ENCODE measurements around the gene HSD17B7.
"Not testable (repeated sequence)": the region's sequence is repeated elsewhere in the genome, so short reads cannot be mapped to it uniquely, and the experiment has no call there.

The HSD17B7 gene

DNA sequence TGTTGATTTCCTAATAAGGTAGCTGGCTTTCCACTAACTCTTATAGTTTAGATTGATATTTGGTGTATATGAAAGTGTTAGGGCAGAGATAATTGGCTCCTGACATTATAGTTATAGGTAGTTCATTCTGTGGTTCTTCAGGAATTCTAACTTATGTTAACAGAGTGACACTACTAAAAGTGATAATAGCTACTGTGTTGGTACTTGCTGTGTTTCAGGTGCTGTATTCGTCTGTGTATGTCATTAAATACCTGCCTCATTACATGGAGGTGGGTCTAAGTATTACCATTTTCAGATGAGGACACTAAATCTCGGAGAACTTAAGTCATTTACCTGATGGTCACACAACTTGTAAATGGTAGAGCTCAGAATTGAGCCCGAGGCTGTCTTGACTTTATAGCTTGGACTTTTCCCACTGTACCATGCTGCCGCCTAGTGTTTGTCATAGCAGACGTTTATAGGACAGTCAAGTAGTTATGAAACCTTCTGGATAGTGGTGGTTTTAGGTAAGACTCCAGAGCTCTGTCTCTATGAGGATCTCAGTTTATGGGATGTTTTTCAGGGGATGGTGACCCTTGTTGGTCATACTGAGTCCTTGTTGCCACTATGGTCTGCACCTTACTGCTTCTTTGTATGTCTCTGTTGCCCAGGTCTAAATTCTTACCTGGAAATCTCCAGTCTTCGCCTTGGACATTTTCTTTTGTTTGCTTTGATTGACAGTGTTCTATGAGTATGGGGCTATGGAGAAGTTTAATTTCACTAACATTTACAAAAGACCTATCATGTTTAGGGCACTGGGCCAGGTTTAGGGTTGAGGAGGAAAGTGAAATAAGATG, 9.7 kb downstream of the HSD17B7 start:
- in situ Hi-C loops (cut with MboI; ENCODE audit: low pct_unique_long_range_greater_than_20kb, low sequenced_read_pairs): not testable (repeated sequence)

DNA sequence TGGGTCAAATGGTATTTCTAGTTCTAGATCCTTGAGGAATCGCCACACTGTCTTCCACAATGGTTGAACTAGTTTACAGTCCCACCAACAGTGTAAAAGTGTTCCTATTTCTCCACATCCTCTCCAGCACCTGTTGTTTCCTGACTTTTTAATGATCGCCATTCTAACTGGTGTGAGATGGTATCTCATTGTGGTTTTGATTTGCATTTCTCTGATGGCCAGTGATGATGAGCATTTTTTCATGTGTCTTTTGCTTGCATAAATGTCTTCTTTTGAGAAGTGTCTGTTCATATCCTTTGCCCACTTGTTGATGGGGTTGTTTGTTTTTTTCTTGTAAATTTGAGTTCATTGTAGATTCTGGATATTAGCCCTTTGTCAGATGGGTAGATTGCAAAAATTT, 17.0 kb downstream of the HSD17B7 start:
- DNase-seq; in situ Hi-C loops (cut with MboI; ENCODE audit: low pct_unique_long_range_greater_than_20kb, low sequenced_read_pairs): not testable (repeated sequence)

More for the DNA sequence above, 9.7 kb downstream of the HSD17B7 start:
- peak; percentile 9 for DNase-seq

DNA sequence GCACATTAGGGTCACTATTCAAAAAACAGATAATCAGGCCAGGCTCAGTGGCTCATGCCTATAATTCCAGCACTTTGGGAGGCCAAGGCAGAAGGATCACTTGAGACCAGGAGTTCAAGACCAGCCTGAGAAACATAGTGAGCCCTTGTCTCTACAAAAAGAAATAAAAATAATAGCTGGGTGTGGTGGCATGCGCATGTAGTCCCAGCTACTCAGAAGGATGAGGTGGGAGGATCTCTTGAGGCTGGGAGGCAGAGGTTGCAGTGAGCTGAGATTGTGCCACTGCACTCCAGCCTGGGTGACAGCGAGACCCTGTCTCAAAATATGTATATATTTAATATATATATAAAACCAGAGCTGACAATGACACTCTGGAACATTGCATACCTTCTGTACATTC, 21.9 kb downstream of the HSD17B7 start:
- in situ Hi-C loops (cut with MboI; ENCODE audit: low pct_unique_long_range_greater_than_20kb, low sequenced_read_pairs); DNase-seq: not testable (repeated sequence)

DNA sequence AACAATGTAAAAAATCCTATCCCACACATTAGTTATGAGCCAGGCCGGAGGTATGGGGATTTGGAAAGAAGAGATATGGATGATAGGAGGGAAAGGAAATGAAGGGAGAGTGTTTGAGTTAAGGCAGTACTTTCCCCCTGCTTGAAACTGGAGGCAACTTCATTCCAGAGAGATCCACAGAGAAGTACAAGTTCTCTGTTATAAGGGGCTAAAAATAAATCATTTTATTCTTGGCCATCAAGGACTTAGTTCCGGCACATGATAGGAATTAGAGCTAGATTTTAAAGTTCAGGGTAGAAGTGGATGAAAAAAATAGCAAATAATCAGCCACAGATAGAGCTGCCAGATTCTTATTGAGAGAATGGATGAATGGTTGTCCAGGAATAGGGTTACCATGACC, 27.6 kb downstream of the HSD17B7 start:
- in situ Hi-C loops (cut with MboI; ENCODE audit: low pct_unique_long_range_greater_than_20kb, low sequenced_read_pairs); DNase-seq: not testable (repeated sequence)

DNA sequence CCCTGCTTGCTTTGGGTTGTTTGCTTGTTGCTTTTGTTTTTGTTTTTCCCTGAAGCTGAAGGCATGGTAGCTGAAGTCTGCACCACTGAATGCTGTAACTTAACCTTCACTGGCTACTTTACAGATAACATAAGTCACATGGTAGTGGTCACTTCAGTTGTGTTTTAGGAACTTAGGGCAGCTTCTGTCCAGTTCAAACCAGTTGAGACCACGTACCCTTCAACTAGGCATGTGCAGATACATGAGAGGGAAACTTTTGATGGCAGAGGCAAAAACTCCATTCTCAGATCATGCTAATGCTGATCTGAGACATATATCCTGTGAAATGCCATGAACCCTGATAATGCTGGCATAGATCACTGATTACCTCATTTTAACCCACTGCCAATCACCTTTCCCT, 28.2 kb downstream of the HSD17B7 start:
- in situ Hi-C loops (cut with MboI; ENCODE audit: low pct_unique_long_range_greater_than_20kb, low sequenced_read_pairs); DNase-seq: not testable (repeated sequence)

DNA sequence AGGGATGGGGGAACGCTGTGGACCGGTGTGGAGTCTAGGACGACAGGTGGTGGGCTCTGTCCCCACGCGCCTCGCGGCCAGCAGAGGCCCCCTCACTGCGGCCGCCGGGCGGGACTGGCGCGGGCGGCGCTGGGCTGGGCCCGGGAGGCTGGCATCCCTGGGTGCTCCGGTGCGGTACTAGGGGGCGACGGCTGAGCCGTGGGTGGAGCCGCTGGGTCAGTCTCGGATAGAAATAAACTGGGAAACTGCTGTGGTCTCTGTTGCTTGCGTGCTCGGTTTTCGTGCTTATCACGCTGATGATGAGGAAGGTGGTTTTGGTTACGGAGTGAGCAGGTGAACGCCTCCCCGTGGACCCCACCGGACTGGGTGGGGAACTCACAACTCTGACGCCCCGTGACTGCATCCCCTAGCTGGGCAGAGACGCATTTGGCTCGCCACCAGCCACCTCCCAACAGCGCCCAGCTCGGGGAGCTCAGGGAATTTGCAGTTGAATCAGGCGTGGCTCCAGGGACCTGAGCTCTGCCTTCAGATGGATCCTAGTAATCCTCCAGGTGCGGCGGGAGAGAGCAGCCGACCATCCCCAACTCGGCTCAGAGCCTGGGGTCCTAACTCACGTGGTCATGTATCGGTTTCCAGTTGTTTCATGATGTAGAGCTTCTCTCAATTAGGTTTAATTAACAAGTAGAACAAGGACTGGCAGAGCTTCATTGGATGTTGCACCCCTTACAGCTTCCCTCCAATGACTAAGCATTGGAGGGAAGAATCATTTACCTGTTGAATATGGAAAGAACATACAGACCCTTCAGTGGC, 32.1 kb downstream of the HSD17B7 start:
- in situ Hi-C loops (cut with MboI; ENCODE audit: low pct_unique_long_range_greater_than_20kb, low sequenced_read_pairs): no loop called here
- DNase-seq: no peak

DNA sequence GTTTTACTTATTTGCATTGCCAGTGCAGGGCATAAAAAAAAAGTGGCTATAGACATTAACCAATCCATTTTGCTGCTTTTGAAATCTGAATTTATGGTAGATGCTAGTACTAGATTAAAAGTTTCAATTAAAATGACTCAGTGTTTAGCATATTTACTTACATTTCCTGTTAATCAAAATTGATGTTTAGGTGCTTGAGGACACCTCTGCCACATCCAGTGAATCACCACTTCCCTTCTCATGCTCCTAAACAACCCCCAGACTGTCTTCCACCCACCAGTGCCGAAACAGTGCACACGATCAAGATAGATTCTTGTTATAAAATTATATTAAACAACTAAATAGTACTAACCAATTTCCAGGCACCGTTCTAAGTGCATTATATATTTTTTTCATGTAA, 32.7 kb downstream of the HSD17B7 start:
- no peak for DNase-seq
- in situ Hi-C loops (cut with MboI; ENCODE audit: low pct_unique_long_range_greater_than_20kb, low sequenced_read_pairs): no loop called here

DNA sequence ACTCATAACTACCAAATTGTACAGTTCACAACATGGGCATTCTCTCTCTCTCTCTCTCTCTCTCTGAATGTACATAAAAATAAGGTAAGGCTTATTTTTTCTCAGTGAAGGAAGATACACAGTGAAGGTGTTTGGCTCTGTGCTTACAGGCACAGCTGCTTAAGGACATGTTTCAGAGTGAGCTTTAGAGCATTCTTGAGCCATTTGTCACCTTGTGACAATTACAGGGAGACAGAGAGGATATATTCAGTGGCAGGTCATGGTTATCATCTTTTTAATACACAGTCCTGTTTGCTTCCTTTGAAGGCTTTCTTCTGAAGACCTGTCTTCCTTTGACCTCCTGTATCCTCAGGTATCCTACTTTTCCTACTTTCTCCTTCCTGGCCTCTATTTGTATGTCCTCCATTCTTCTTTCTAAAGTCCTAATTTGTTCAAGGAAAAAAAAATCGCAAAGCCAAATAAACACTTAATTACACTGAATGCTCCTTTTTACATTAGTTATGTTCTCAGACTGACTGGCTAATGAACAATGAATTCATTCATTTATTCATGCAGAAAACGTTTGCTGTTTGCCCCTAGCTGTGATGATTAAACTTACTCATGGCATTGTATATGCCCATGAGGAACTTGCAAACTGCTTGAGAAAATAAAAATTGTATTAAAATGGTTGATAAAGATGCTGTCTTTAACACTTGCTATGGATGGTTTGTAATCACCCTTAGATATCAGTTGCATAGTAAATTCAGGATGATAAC, 33.4 kb downstream of the HSD17B7 start:
- in situ Hi-C loops (cut with MboI; ENCODE audit: low pct_unique_long_range_greater_than_20kb, low sequenced_read_pairs): no loop called here
- no peak for DNase-seq

DNA sequence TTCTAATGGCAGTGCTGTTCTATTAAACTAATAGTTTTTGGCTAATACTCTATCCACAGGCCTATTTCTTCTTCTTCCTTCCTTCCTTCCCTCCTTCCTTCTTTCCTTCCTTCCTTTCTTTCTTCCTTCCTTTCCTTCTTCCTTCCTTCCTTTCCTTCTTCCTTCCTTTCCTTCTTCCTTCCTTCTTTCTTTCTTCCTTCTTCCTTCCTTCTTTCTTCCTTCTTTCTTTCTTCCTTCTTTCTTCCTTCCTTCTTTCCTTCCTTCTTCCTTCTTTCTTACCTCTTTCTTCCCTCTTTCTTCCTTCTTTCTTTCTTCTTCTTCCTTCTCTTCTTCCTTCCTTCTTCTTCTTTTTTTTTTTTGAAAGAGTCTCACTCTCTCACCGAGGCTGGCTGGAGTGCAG, 38.8 kb downstream of the HSD17B7 start:
- in situ Hi-C loops (cut with MboI; ENCODE audit: low pct_unique_long_range_greater_than_20kb, low sequenced_read_pairs): no loop called here
- DNase-seq: no peak

DNA sequence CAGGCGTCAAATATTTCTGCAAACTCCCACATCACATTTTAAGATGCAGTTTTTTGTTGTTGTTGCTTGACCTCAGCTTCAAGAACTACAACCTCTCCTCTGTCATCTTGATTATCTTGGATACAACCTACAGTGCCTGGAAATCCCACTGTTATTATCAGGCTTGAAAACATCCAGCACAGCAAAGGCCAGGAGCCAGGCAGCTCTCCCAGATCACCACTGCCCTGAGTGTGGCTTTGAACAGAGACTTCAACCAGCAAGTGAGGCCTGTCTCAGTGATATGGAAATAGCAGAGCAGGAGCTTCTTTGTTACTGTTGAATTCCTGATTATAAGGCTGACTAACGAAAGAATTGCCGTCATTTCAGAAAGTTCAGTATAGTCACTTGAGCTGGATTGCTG, 42.0 kb downstream of the HSD17B7 start:
- no peak for DNase-seq
- in situ Hi-C loops (cut with MboI; ENCODE audit: low pct_unique_long_range_greater_than_20kb, low sequenced_read_pairs): no loop called here

DNA sequence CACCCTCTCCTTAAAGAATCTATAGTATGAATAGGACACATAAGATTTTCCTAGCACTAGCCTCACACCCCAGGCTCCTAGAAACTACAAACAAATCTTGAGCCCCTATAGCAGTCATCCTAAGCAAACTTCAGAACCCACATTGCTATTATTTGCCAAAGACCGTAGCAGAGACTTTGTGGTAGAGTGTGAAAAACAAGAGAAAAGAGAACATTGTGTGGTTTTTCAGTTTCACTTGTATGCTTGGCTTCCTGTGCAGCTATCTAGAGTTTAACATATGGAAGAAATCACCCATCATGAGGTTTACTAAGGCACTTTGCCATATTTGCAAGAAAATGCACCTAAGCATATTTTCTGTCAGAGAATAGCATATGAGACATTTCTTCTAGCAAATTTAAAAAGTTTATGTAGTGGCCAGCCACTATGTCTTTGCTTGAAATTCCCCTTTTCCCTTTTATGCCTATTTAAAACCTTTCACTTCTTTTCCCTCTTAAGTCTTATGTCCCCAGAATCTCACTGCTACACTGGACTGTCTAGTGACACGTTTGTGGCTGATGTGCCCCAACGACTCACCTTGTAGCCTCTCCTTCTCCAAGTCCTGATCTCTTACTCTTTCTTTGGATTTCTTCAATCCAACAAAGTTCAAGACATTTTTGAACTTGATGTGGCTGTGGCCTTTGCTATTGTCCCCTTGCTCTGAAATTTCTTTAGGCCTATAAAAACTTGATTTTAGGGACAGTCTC, 44.8 kb downstream of the HSD17B7 start:
- in situ Hi-C loops (cut with MboI; ENCODE audit: low pct_unique_long_range_greater_than_20kb, low sequenced_read_pairs): no loop called here
- DNase-seq: no peak

DNA sequence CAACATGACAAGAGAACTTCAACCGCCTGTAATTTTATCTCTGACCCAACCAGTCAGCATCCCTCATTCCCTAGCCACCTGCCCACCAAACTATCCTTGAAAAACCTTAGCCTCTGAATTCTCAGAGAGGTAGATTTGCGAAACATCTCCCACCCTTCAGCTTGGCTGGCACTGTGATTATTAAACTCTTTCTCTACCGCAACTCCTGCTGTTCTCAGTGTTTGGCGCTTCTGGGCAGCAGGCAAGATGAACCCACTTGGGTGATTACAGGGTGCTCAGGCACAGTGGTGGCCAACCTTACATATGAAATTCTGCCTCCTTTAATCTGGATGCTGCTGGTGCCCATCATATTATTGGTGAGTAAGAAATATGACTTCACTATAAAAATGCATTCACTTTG, 48.4 kb downstream of the HSD17B7 start:
- no peak for DNase-seq
- in situ Hi-C loops (cut with MboI; ENCODE audit: low pct_unique_long_range_greater_than_20kb, low sequenced_read_pairs): no loop called here

DNA sequence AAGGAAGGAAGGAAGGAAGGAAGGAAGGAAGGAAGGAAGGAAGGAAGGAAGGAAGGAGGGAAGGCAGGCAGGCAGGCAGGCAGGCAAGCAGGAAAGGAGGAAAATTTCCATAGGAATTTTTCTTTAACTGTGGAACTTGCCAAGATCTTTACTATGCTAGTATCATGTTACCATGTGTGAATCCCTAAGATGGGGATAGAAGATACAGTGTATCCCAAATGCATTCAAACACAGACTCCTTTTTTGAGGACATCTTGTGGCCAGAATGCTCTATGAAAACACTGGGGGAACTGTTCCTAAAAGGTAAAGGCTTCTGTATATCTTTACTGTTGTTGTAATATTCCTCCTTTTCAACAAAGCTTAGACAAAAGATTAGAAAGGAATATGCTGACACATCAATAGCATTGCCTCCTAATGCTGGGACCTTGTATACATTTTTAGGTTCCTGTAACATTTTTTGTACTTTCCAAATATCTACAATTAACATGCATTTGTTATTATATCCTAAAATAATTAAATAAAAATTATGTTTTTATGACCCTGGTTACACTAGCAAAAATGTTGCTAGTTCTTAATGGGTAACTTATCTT, 49.8 kb downstream of the HSD17B7 start:
- in situ Hi-C loops (cut with MboI; ENCODE audit: low pct_unique_long_range_greater_than_20kb, low sequenced_read_pairs): no loop called here

DNA sequence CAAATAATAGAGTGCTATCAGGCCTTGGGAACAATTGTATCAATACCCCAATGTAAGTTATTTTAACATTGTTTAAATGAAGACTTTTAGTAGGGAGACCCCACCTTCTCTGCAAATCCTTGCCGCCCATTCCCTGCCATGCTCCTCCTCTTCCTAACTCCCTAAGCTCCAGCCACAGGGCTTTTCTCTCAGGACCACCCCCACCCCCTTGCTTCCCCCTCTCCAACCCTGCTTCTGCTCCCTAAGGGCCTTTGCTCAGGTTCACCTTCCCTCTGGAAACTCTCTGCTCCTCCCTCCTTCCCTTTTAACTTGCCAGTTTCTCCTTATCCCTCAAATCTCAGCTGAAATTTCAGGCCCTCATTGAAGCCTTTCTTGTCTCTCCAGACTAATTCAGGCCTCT, 53.7 kb downstream of the HSD17B7 start:
- DNase-seq: no peak
- in situ Hi-C loops (cut with MboI; ENCODE audit: low pct_unique_long_range_greater_than_20kb, low sequenced_read_pairs): no loop called here

More for the DNA sequence above, 49.8 kb downstream of the HSD17B7 start:
- DNase-seq: no peak

DNA sequence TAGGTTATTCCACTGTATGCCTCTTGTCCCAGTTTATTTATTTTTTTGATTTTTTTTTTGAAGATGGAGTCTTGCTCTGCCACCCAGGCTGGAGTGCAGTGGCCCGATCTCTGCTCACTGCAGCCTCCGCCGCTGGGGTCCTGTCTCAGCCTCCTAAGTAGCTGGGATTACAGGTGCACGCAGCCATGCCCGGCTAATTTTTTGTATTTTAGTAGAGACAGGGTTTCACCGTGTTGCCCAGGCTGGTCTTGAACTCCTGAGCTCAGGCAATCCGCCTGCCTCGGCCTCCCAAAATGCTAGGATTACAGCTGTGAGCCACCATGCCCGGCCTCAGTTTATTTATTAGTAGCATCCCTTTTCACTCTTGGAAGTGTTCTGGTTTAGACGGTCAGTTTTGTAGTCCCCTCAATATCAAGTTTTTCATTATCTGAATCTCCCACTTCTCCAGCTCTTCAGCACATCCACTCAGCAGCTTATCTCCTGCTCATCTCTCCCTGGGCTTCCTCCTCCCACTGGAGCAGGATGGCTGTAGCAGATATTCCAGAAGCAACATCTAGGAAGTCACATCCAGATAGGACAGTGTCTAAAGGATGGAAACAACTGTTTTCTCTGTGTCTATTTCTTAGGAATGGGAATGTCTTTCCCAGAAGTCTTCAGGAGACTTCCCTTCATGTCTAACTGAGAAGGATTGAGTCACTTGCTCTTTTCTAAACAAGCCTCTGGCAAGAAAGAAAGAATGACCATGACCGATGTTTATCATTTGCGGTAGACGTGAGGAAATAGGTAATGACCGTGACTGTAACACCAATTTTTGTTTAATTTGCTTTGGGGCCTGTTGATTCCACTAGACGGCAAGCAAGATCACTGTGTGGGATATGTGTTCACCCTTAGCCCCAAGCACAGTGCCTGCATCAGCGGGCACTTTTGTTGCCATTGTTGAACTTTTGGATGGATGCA, 56.0 kb downstream of the HSD17B7 start:
- DNase-seq: no peak
- in situ Hi-C loops (cut with MboI; ENCODE audit: low pct_unique_long_range_greater_than_20kb, low sequenced_read_pairs): no loop called here

DNA sequence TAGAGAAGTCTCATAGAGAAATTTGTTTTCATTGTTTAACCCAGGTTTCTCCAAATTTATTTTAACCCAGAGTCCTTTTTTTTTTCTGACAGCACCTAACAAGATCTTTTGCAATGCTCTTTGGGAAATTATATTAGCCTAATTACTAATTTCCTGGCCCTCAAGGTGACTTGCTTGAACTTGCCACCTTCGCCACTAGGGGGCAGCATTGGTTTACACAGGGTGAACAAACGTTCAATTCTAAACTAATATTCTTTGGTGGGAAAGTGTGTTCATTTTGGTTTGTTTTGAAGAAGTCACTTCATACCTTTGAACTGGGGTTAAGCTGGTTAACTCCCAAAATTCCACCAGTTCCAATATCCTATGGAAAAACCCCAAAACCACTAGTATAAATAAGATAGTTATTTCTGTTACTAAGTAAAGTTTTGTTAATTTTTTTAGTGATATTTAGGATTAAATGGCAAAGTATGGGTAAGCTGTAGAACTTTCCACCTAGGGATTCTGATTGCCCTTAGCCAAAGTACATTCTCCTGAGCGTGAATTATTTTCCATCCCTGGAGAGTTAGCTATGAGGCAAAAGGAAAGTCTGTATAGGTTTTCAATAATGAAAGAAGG, 57.4 kb downstream of the HSD17B7 start:
- DNase-seq: peak; percentile 35

DNA sequence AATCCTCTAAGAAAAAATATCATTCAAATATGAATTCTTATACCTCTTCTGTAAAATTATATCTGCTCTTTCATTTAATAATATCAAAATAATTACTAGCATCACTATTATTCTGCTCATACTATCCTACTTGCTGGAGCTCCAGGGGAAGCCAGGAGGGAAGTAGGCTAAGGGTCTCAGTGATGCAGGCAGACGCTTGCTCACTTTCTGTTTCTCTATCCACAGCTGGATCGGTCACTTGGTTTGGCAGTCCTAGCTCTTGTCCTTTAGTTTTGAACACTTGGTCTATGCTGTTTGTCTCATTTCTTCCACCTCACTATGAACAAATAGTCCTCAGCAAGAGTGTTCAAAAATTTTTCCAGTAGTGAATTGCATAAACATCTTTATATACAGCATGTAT, 59.2 kb downstream of the HSD17B7 start:
- in situ Hi-C loops (cut with MboI; ENCODE audit: low pct_unique_long_range_greater_than_20kb, low sequenced_read_pairs): loop anchor here (25.0 kb wide), 2 partner anchors 338 to 463 kb away; partner anchors contain the start of gene NUF2
- DNase-seq: no peak

More for the DNA sequence above, 57.4 kb downstream of the HSD17B7 start:
- in situ Hi-C loops (cut with MboI; ENCODE audit: low pct_unique_long_range_greater_than_20kb, low sequenced_read_pairs): no loop called here

Data from KBM-7 (cell line).